IMR-90 (cell line): Measurements from ENCODE around the gene MARF1. TPM values are rescaled to one million over a fixed set of nuclear protein-coding genes. Genes with fewer than 3 reads are reported as not detected.

ENCODE experiments used
- ATAC-seq: fragments of 200-7000 bp; cut with Tn5 transposase; 2 replicates; pipeline ENCODE4 v1.9.1; 2020; ENCODE audit warnings: low read depth, mild to moderate bottlenecking, moderate library complexity
- BruUV-seq: library from RNA; stranded (reverse); fragments of 400-500 nt; replicated peaks from 2 replicates; lab custom pipeline; 2021; lab: Mats Ljungman, UMichigan
- CTCF ChIA-PET: fragments of 300-600 bp; formaldehyde crosslinking; extraction: SDS; loops from one replicate; lab custom pipeline; 2021; ENCODE audit warnings: antibody characterized with exemption; lab: Yijun Ruan, JAX
- POLR2A ChIA-PET: fragments of 300-600 bp; sonication (Branson Sonifier 250); formaldehyde crosslinking; loops from one replicate; lab custom pipeline; 2022; ENCODE audit warnings: antibody characterized with exemption; ENCODE audit not compliant: unreplicated experiment; lab: Charles Lee
- DNase-seq: peaks from one replicate; pipeline ENCODE4 v3.0.0; 2013
- H2AFZ ChIP-seq: replicated peaks from 2 replicates; pipeline ENCODE3; 2013; ENCODE audit warnings: low read length, mild to moderate bottlenecking; ENCODE audit not compliant: poor library complexity
- H2AK5ac ChIP-seq: 2 replicates; pipeline ENCODE4 v1.6.1; 2013; ENCODE audit warnings: low read depth, low read length, inconsistent platforms
- H2AK9ac ChIP-seq: replicated peaks from 2 replicates; pipeline ENCODE3; 2013; ENCODE audit warnings: mild to moderate bottlenecking, low read depth, low read length, moderate library complexity; ENCODE audit not compliant: poor library complexity
- H2BK120ac ChIP-seq: 2 replicates; pipeline ENCODE4 v1.6.1; 2013; ENCODE audit warnings: low read depth, low read length, inconsistent platforms
- H2BK15ac ChIP-seq: 3 replicates; pipeline ENCODE4 v1.6.1; 2013; ENCODE audit warnings: low read depth, low read length, inconsistent platforms
- H2BK20ac ChIP-seq: 2 replicates; pipeline ENCODE4 v1.6.1; 2013; ENCODE audit warnings: low read depth, mild to moderate bottlenecking, inconsistent platforms, low read length, moderate library complexity
- H2BK5ac ChIP-seq: 2 replicates; pipeline ENCODE4 v1.6.1; 2013; ENCODE audit warnings: mild to moderate bottlenecking, low read depth, low read length, inconsistent platforms; ENCODE audit not compliant: poor library complexity, severe bottlenecking
- H3K14ac ChIP-seq: replicated peaks from 2 replicates; pipeline ENCODE4 v1.6.1; 2013; ENCODE audit warnings: low read depth, low read length, inconsistent platforms
- H3K18ac ChIP-seq: 2 replicates; pipeline ENCODE4 v1.6.1; 2013; ENCODE audit warnings: low read depth, low read length, control low read depth
- H3K23ac ChIP-seq: 2 replicates; pipeline ENCODE4 v1.6.1; 2013; ENCODE audit warnings: low read depth, low read length, inconsistent platforms
- H3K27ac ChIP-seq: 2 replicates; pipeline ENCODE4 v1.5.1; 2013; ENCODE audit warnings: mild to moderate bottlenecking, control low read depth, low read length; ENCODE audit not compliant: insufficient read depth
- H3K27me3 ChIP-seq: 2 replicates; pipeline ENCODE4 v1.6.1; 2013; ENCODE audit warnings: low read length; ENCODE audit not compliant: control insufficient read depth, insufficient read depth
- H3K36me3 ChIP-seq: 2 replicates; pipeline ENCODE4 v1.6.1; 2013; ENCODE audit warnings: low read length, mixed read lengths; ENCODE audit not compliant: control insufficient read depth, insufficient read depth
- H3K4ac ChIP-seq: 2 replicates; pipeline ENCODE4 v1.6.1; 2013; ENCODE audit warnings: low read depth, low read length, inconsistent platforms
- H3K4me1 ChIP-seq: 2 replicates; pipeline ENCODE4 v1.6.1; 2013; ENCODE audit warnings: low read length, mixed read lengths; ENCODE audit not compliant: control insufficient read depth, insufficient read depth
- H3K4me2 ChIP-seq: 2 replicates; pipeline ENCODE4 v1.6.1; 2013; ENCODE audit warnings: low read depth, mild to moderate bottlenecking, control low read depth, low read length, moderate library complexity
- H3K4me3 ChIP-seq: 2 replicates; pipeline ENCODE4 v1.5.1; 2013; ENCODE audit warnings: low read depth, mild to moderate bottlenecking, control low read depth, low read length, moderate library complexity; ENCODE audit not compliant: insufficient read depth
- H3K56ac ChIP-seq: 2 replicates; pipeline ENCODE4 v1.6.1; 2013; ENCODE audit warnings: low read length, inconsistent platforms; ENCODE audit not compliant: insufficient read depth; ENCODE audit errors: extremely low read depth
- H3K79me1 ChIP-seq, 2 experiments: 2 replicates each; pipeline ENCODE4 v1.6.1; 2013; ENCODE audit warnings: low read length in 2 of 2, inconsistent platforms in 1 of 2, low read depth in 1 of 2
- H3K9ac ChIP-seq: 2 replicates; pipeline ENCODE4 v1.6.1; 2013; ENCODE audit warnings: low read depth, low read length, control low read depth
- H3K9me1 ChIP-seq: 2 replicates; pipeline ENCODE4 v1.6.1; 2013; ENCODE audit warnings: low read length, inconsistent platforms; ENCODE audit not compliant: insufficient read depth
- H3K9me3 ChIP-seq: 2 replicates; pipeline ENCODE4 v1.6.1; 2013; ENCODE audit warnings: low read length; ENCODE audit not compliant: control insufficient read depth, insufficient read depth
- H4K20me1 ChIP-seq: 2 replicates; pipeline ENCODE4 v1.6.1; 2013; ENCODE audit warnings: low read length, inconsistent platforms; ENCODE audit not compliant: insufficient read depth
- H4K5ac ChIP-seq: 2 replicates; pipeline ENCODE4 v1.6.1; 2013; ENCODE audit warnings: mild to moderate bottlenecking, low read depth, low read length, control low read depth
- H4K8ac ChIP-seq, 2 experiments: 2 replicates each; pipeline ENCODE4 v1.6.1; 2013; ENCODE audit warnings: low read depth in 2 of 2, low read length in 2 of 2, control low read depth in 1 of 2, inconsistent platforms in 1 of 2
- H4K91ac ChIP-seq: 2 replicates; pipeline ENCODE4 v1.6.1; 2013; ENCODE audit warnings: low read depth, low read length, inconsistent platforms; ENCODE audit not compliant: insufficient read depth
- BHLHE40 ChIP-seq: fragments of 150-350 bp; IDR thresholded peaks from 2 replicates; pipeline ENCODE4 v1.6.1; 2016; ENCODE audit warnings: mild to moderate bottlenecking, low read depth, low read length
- CEBPB ChIP-seq: IDR thresholded peaks from 2 replicates; pipeline ENCODE4 v1.6.1; 2012; ENCODE audit warnings: low read depth, low read length, improper control_type of control experiment
- NFE2L2 ChIP-seq: fragments of 150-350 bp; IDR thresholded peaks from 2 replicates; pipeline ENCODE4 v1.6.1; 2016; ENCODE audit warnings: low read depth, mild to moderate bottlenecking, low read length
- POLR2A ChIP-seq: IDR thresholded peaks from 2 replicates; pipeline ENCODE4 v1.6.1; 2012; ENCODE audit warnings: mild to moderate bottlenecking, low read depth, low read length
- RAD21 ChIP-seq: IDR thresholded peaks from 2 replicates; pipeline ENCODE4 v1.6.1; 2012; ENCODE audit warnings: low read length, improper control_type of control experiment
- RCOR1 ChIP-seq: IDR thresholded peaks from 2 replicates; pipeline ENCODE4 v1.6.1; 2012; ENCODE audit warnings: mild to moderate bottlenecking, low read length, improper control_type of control experiment; ENCODE audit not compliant: insufficient replicate concordance
- RFX5 ChIP-seq: IDR thresholded peaks from 2 replicates; pipeline ENCODE4 v1.8.0; 2012; ENCODE audit warnings: low read depth, mild to moderate bottlenecking, low read length, moderate library complexity
- WGBS, 2 experiments: methylation state at CpG; one replicate each; pipeline versions ENCODE4 v1.1.5 to v1.1.7; 2013; ENCODE audit warnings: missing lambda C conversion rate in 2 of 2; ENCODE audit not compliant: insufficient read length in 1 of 2; ENCODE audit errors: extremely low coverage in 2 of 2; 5-methylcytosine and 5-hydroxymethylcytosine counted together
- dilution Hi-C: fragments of 300-500 bp; cut with HindIII; formaldehyde crosslinking; loops from one replicate; pipeline ENCODE4 v1.14.3; 2018; ENCODE audit warnings: low sequenced_read_pairs; ENCODE audit not compliant: unreplicated experiment
- in situ Hi-C: fragments of 300-500 bp; cut with MboI; formaldehyde crosslinking; loops from 3 replicates; pipeline ENCODE4 v1.14.3; 2019; ENCODE audit warnings: low sequenced_read_pairs, inconsistent platforms, mixed read lengths
- intact Hi-C: fragments of 100-400 bp; cut with micrococcal nuclease; formaldehyde crosslinking; loops from 2 replicates; pipeline ENCODE4 v1.10.0; 2022
- polyA plus RNA-seq, 3 experiments: library from polyadenylated mRNA; depleted of rRNA; stranded (reverse); fragments of >200 nt; gene quantifications; 2 replicates each; pipeline ENCODE4 v1.2.3, GENCODE V29; 2012; ENCODE audit warnings: low replicate concordance in 1 of 3
- total RNA-seq: library from RNA; depleted of rRNA; stranded (reverse); fragments of >200 nt; gene quantifications from 2 replicates; pipeline ENCODE4 v1.2.3, GENCODE V29; 2012

MARF1 gene
- total and polyA plus RNA-seq, 2 of the 4 experiments (the other 2 are of a cell fraction), result 9.0 to 12.9 TPM

DNA sequence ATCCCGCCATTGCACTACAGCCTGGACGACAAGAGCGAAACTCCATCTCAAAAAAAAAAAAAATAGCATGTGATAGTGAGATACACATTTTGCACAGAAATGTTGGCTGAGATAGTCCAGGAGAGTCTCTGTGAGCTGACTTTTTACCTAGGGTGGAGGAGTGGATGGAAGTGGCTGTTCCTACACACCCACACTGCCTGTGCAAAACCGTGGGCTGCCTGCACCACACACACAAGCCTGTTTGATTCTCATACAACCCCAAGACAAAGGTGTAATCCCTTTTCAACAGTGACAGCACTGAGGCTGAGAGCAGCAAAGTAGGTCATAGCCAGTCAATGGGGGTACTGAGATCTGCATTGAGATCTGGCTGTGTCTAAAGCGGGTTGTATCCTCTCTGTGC lies 86.8 kb downstream of the MARF1 start:
- POLR2A ChIA-PET, result no interaction called here
- Histone ChIP-seq H3K56ac (no peak overlapping the region), H3K4me3 (no peak overlapping the region), H2BK5ac (no peak overlapping the region), H3K9me1 (peaks cover 2% of the 10 kb centered on the region; the same call in 1 of the 2 replicates), H4K91ac (no peak overlapping the region), H2BK15ac (no peak overlapping the region), H3K9ac (no peak overlapping the region), H2BK120ac (no peak overlapping the region), H3K27ac (no peak overlapping the region), H2AFZ (no peak overlapping the region), H4K20me1 (peaks cover 8% of the 10 kb centered on the region), H3K79me1 (peaks cover 0 to 8% of the 10 kb centered on the region in 2 experiments; a peak in 3 of 4 replicates), H3K36me3 (peaks cover 10% of the 10 kb centered on the region; the same call in 1 of the 2 replicates), H3K27me3 (no peaks in the 10 kb centered on the region), H2AK9ac (no peak overlapping the region), H3K4me2 (no peak overlapping the region), H2BK20ac (no peak overlapping the region), H3K4ac (no peak overlapping the region), H2AK5ac (no peak overlapping the region), H3K4me1 (no peaks in the 10 kb centered on the region), H4K5ac (no peak overlapping the region), H3K18ac (no peak overlapping the region), H3K23ac (no peak overlapping the region), H3K9me3 (no peaks in the 10 kb centered on the region), H4K8ac (no peak overlapping the region), H3K14ac (no peak overlapping the region)
- ATAC-seq, result no peak
- no peak for DNase-seq
- CTCF ChIA-PET, result interaction anchor here (0.7 kb wide), 1 partner anchor 38 kb away, joined by 3 read pairs; no protein-coding TSS in a partner anchor
- no CpG with 5 or more reads among the region's 5 CpGs for WGBS, 2 experiments
- in situ Hi-C loops (loop anchor here (10.0 kb wide), 1 partner anchor 131 kb away; no protein-coding TSS in a partner anchor), dilution Hi-C loops (no loop called here), intact Hi-C loops (no loop called here)
- TF ChIP-seq NFE2L2 (no peak), RFX5 (no peak), POLR2A (no peak), BHLHE40 (no peak), RCOR1 (no peak), CEBPB (no peak), RAD21 (no peak)
- no TSS peak for BruUV-seq
